Measurements from ENCODE around the gene CSN2. TPM values are rescaled to one million over a fixed set of nuclear protein-coding genes. Genes with fewer than 3 reads are reported as not detected.
A peak's percentile ranks its signal among the peaks of the same experiment; 100 is the strongest.

Gene CSN2
- total and polyA plus RNA-seq, 10 of the 15 experiments (the other 5 are each of a cell fraction or from before 2014, with no cell fraction given) = not detected

DNA sequence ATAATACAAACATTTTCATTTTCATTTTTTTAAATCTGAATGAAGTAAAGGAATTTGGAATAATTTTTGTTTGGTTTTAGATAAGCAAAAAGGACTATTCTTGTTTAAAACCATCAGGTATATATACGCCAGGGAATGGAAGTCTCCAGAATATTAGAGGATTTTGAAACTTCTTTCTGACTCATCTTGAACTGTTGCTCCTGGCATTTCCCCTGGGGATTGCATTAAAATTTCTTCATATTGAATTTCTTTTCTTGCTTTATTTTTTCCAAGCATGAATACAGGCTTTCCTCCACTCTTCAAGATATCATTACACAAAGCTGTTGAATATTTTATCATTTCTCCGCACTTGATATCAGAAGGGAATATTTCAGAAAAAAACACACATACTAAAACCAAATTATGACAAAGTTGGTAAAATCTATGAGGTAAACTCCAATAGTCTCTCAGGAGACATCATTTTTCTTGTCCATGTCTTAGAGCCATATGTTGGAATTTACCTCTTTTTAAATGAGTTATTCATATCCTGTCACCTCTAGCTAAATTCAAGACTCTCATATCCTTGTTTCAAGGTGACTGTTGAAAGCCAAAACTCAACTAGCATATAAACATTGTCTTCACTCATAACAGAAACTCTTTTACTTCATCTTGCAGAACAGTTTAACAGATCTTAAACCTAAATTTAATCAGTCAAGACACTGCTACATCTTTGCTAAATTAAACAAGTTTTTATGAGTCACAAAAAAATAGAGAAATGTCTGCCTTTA is 55.3 kb downstream of the CSN2 start (continued):
- no peak for TF ChIP-seq MLLT1 (IDR thresholded peaks at IDR 0.05)
- TF ChIP-seq ZNF384 (IDR thresholded peaks at IDR 0.05; ENCODE audit: borderline replicate concordance, low read depth, low read length) = no peak
- no peak for TF ChIP-seq EED (IDR thresholded peaks at IDR 0.05; ENCODE audit: low read depth)
- TF ChIP-seq IKZF1 (conservative IDR thresholded peaks at IDR 0.05) = peak; percentile 32; the same call in 1 of the 2 replicates
- TF ChIP-seq LARP7 (IDR thresholded peaks at IDR 0.05) = no peak
- TF ChIP-seq CBX5 (IDR thresholded peaks at IDR 0.05; ENCODE audit: low read depth) = no peak
- TF ChIP-seq ZNF207 (IDR thresholded peaks at IDR 0.05; ENCODE audit: borderline replicate concordance) = no peak
- TF ChIP-seq POLR2AphosphoS5 (IDR thresholded peaks at IDR 0.05; ENCODE audit: low read length) = no peak
- 0 out of 2 replicates have a peak, but pooled peaks have one; percentile 26 for TF ChIP-seq IRF4 (IDR thresholded peaks at IDR 0.05; ENCODE audit: low read depth, low read length)
- TF ChIP-seq JUNB (IDR thresholded peaks at IDR 0.05) = peak; percentile 87
- no peak for TF ChIP-seq GATAD2B (conservative IDR thresholded peaks at IDR 0.05; ENCODE audit: low read depth)
- TF ChIP-seq JUND (IDR thresholded peaks at IDR 0.05; ENCODE audit: low read depth, low read length) = no peak
- no peak for TF ChIP-seq HDAC2 (IDR thresholded peaks at IDR 0.05)
- TF ChIP-seq YY1 (IDR thresholded peaks at IDR 0.05; ENCODE audit: low read depth, low read length) = no peak
- TF ChIP-seq RCOR1 (conservative IDR thresholded peaks at IDR 0.05; ENCODE audit: low read depth, low read length) = no peak
- no peak for TF ChIP-seq BRCA1 (IDR thresholded peaks at IDR 0.05; ENCODE audit: low read depth, low read length)
- TF ChIP-seq USF2 (IDR thresholded peaks at IDR 0.05; ENCODE audit: borderline replicate concordance, low read depth, low read length) = no peak
- no peak for TF ChIP-seq NR2F1 (conservative IDR thresholded peaks at IDR 0.05)
- TF ChIP-seq IRF3 (IDR thresholded peaks at IDR 0.05) = no peak
- TF ChIP-seq, protein P1, sequence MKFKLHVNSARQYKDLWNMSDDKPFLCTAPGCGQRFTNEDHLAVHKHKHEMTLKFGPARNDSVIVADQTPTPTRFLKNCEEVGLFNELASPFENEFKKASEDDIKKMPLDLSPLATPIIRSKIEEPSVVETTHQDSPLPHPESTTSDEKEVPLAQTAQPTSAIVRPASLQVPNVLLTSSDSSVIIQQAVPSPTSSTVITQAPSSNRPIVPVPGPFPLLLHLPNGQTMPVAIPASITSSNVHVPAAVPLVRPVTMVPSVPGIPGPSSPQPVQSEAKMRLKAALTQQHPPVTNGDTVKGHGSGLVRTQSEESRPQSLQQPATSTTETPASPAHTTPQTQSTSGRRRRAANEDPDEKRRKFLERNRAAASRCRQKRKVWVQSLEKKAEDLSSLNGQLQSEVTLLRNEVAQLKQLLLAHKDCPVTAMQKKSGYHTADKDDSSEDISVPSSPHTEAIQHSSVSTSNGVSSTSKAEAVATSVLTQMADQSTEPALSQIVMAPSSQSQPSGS (IDR thresholded peaks at IDR 0.05; ENCODE audit: low read length) = peak; percentile 62
- no peak for TF ChIP-seq MXI1 (IDR thresholded peaks at IDR 0.05; ENCODE audit: low read depth, low read length)
- no peak for TF ChIP-seq KLF5 (IDR thresholded peaks at IDR 0.05; ENCODE audit: partially characterized antibody)
- TF ChIP-seq CREB1 (IDR thresholded peaks at IDR 0.05; ENCODE audit: low read depth) = 0 out of 2 replicates have a peak, but pooled peaks have one; percentile 17
- TF ChIP-seq SMC3 (IDR thresholded peaks at IDR 0.05; ENCODE audit: borderline replicate concordance, low read length) = no peak

Measured in GM12878 (cell line).